ENCODE results near the gene EFCAB5. TPM values are rescaled to one million over a fixed set of nuclear protein-coding genes. Genes with fewer than 3 reads are reported as not detected.

The EFCAB5 gene
- total RNA-seq, 2 experiments from 2014 or later: 0.54 to 0.81 TPM

DNA sequence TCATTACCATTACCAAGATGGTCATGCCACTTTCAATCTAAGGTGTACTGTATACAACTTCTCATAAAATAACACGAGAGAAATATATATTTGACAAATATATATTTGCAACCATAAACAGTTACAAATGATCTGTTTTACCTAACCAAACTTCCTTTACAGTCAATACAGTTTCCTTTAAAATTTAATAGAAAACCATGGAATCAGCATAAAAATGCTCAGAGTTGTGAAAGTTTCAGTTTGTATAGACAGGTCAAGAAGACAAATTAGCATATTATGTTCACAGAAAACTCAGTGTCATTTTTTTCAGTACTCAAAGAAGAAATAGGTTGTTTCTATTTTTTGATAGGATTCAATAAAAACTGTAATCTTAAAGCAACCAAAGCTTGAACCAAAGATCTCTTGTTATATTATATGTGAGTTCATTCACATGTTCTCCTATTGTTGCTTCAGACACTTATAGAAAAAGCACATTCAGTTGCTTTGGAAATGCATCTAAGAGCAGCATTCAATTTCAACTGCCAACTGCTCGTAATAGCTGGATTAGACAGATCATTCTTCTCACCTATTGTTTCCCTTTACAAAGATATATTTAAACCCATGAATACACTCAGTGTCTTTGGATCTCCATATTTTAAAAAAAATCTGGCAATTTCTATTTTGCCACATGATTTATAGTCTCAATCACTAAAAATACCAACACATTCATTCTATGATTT is 26.5 kb upstream of the EFCAB5 start:
- Mint-ChIP-seq H3K4me3 (no peak overlapping the region), H3K9me3 (no peaks in the 10 kb centered on the region), H3K27ac (no peak overlapping the region), H3K4me1 (ENCODE audit: low read depth) (peaks cover 27% of the 10 kb centered on the region), H3K27me3 (no peaks in the 10 kb centered on the region), H3K36me3 (ENCODE audit: low read depth) (no peaks in the 10 kb centered on the region)
- ChIA-PET POLR2A (interaction anchor here (1.8 kb wide), 1 partner anchor 16 kb away, joined by 5 read pairs; no protein-coding TSS in a partner anchor), CTCF (interaction anchor here (2.3 kb wide), 1 partner anchor 16 kb away, joined by 8 read pairs; no protein-coding TSS in a partner anchor)
- intact Hi-C loops (cut with micrococcal nuclease): no loop called here
- TF ChIP-seq, protein P1, sequence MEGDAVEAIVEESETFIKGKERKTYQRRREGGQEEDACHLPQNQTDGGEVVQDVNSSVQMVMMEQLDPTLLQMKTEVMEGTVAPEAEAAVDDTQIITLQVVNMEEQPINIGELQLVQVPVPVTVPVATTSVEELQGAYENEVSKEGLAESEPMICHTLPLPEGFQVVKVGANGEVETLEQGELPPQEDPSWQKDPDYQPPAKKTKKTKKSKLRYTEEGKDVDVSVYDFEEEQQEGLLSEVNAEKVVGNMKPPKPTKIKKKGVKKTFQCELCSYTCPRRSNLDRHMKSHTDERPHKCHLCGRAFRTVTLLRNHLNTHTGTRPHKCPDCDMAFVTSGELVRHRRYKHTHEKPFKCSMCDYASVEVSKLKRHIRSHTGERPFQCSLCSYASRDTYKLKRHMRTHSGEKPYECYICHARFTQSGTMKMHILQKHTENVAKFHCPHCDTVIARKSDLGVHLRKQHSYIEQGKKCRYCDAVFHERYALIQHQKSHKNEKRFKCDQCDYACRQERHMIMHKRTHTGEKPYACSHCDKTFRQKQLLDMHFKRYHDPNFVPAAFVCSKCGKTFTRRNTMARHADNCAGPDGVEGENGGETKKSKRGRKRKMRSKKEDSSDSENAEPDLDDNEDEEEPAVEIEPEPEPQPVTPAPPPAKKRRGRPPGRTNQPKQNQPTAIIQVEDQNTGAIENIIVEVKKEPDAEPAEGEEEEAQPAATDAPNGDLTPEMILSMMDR (IDR thresholded peaks at IDR 0.05): no peak
- ATAC-seq (no peak), DNase-seq (no peak)

DNA sequence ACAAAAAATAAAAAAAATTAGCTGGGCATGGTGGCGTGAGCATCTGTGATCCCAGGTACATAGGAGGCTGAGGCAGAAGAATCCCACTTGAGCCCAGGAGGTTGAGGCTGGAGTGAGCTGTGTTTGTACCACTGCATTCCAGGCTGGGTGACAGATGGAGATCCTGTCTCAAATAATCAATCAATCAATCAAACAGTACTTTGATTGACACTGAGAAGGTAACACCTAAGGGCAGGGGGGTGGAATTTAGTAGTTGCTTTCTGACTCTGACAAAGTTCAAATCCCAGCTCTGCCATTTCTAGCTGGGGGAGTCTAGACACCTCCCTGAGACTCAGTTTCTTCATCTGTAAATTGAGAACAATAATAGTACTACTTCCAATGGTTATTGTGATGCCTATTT is 23.4 kb upstream of the EFCAB5 start:
- TF ChIP-seq, protein P1 (IDR thresholded peaks at IDR 0.05): no peak
- Mint-ChIP-seq H3K9me3 (no peaks in the 10 kb centered on the region), H3K27ac (no peak overlapping the region), H3K4me1 (ENCODE audit: low read depth) (peaks cover 28% of the 10 kb centered on the region), H3K4me3 (no peak overlapping the region), H3K27me3 (no peaks in the 10 kb centered on the region), H3K36me3 (ENCODE audit: low read depth) (no peaks in the 10 kb centered on the region)
- ChIA-PET POLR2A (interaction anchor here (0.9 kb wide), 1 partner anchor 12 kb away, joined by 3 read pairs; no protein-coding TSS in a partner anchor), CTCF (interaction anchor here (1.6 to 7.1 kb wide), 2 partner anchors 13 to 175 kb away, joined by 5 to 61 read pairs; partner anchors contain the start of gene SSH2)
- no peak for ATAC-seq
- DNase-seq: no peak
- intact Hi-C loops (cut with micrococcal nuclease): no loop called here

DNA sequence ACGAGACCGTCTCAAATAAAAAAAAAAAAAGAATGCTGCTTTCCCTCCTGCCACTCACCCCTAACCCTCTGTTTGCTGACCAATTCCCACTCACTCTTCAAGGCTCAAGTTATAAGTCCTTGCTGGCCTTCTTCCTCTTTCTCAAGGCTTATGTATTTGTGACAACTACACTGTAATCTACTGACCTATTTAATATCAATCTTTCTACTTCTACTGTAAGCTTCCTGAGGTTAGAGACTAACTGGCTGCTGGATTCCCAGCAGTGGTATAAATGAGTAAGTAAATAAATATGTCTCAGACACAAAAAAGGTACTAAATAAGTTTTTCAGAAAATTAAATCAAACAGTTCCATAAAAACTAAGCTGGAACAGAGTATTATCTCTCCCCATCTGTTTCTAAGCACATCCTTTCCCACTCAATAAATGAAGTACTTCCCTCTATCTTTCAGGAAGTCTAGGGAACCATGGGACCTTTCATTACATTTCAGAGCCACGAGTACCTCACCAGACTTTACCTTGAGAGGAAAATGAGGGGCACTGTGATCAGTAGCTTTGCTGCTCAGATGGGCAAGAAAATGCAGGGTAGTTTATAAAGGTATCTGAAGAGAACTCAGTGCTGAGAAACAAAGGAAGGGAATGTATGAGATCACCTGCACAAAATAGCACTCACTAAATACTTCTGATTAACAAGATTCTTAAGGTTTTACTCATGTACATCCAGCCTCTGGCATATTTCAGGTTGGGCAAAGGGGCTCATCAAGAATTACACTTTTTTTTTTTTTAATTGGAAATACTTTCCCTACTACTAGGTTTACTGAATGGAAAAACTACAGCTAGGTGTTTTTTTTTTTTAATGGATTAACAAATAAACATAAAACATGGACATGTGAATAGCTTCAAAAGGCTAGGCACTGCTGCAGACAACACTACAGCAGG is 22.2 kb upstream of the EFCAB5 start:
- H3K27ac Mint-ChIP-seq: no peak overlapping the region
- CTCF ChIA-PET: interaction anchor here (1.2 to 7.1 kb wide), 3 partner anchors 12 to 186 kb away, joined by 3 to 61 read pairs (median 5); partner anchors contain the start of gene SSH2

DNA sequence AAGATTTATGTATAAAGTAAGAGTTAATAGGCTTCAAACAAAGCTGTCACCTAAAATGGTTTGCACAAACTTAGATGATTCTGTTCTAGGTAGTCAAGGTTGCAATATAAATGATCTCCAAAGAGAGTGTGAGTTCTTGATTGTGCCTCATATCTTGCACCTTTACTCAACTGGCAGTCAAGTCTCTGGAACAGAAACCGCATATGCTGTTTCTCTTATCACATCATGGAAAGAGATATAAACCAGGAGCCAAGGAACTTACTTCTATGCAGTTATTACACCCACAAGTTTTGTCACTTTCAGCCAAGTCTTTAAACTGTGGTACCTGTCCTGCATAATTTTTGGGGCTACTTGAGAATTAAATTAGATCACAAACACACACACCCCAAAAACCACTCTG is 16.6 kb upstream of the EFCAB5 start:
- TF ChIP-seq, protein P1 (IDR thresholded peaks at IDR 0.05): no peak
- ChIA-PET CTCF (interaction anchor here (2.3 kb wide), 1 partner anchor 117 kb away, joined by 7 read pairs; no protein-coding TSS in a partner anchor), POLR2A (no interaction called here)

More for the DNA sequence above, 22.2 kb upstream of the EFCAB5 start:
- ATAC-seq (no peak), DNase-seq (no peak)
- Mint-ChIP-seq H3K9me3 (no peaks in the 10 kb centered on the region), H3K27me3 (no peaks in the 10 kb centered on the region), H3K36me3 (ENCODE audit: low read depth) (no peaks in the 10 kb centered on the region), H3K4me3 (no peak overlapping the region), H3K4me1 (ENCODE audit: low read depth) (peaks cover 35% of the 10 kb centered on the region)
- TF ChIP-seq, protein P1 (IDR thresholded peaks at IDR 0.05): no peak
- intact Hi-C loops (cut with micrococcal nuclease): no loop called here
- POLR2A ChIA-PET: no interaction called here

More for the DNA sequence above, 16.6 kb upstream of the EFCAB5 start:
- Mint-ChIP-seq H3K27me3 (no peaks in the 10 kb centered on the region), H3K27ac (no peak overlapping the region), H3K36me3 (ENCODE audit: low read depth) (peaks cover 6% of the 10 kb centered on the region), H3K4me1 (ENCODE audit: low read depth) (peaks cover 42% of the 10 kb centered on the region), H3K9me3 (no peaks in the 10 kb centered on the region), H3K4me3 (no peak overlapping the region)
- intact Hi-C loops (cut with micrococcal nuclease): loop anchor here (10.0 kb wide), 1 partner anchor 60 kb away; no protein-coding TSS in a partner anchor
- no peak for ATAC-seq
- DNase-seq: no peak

Data from activated CD8-positive, alpha-beta T cell treated with anti-CD3 and anti-CD28 coated beads for 36 hours (primary cell).